ENCODE data around the gene DGCR6.
"Not testable (repeated sequence)": the region's sequence is repeated elsewhere in the genome, so short reads cannot be mapped to it uniquely, and the experiment has no call there.

The DGCR6 gene

GRCh38 chr22:18905540-18906409, at the start of gene DGCR6:
TSS of gene DGCR6 (plus strand) at chr22:18906320. CDS start at chr22:18906375, 55 bp downstream.
- DNase-seq (ENCODE audit: low read depth): no peak
- Histone ChIP-seq H3K4me3 (ENCODE audit: low read length) (no peak within 1 kb of the TSS), H3K9me3 (ENCODE audit: control insufficient read depth, low read length) (no peaks in the 10 kb centered on the region), H3K4me1 (ENCODE audit: control insufficient read depth, insufficient read depth, low read length) (no peaks in the 10 kb centered on the region), H3K36me3 (ENCODE audit: control insufficient read depth, insufficient read depth, low read length, severe bottlenecking) (no peaks in the 10 kb centered on the region), H3K9ac (ENCODE audit: low read length) (no peak within 1 kb of the TSS), H3K27me3 (replicated peaks; ENCODE audit: control insufficient read depth, insufficient read depth, low read length) (no peaks in the 10 kb centered on the region)

GRCh38 chr22:18859314-18859713, 46.8 kb upstream of the DGCR6 start:
- H3K4me3 ChIP-seq (ENCODE audit: low read length); H3K36me3 ChIP-seq (ENCODE audit: control insufficient read depth, insufficient read depth, low read length, severe bottlenecking); H3K9me3 ChIP-seq (ENCODE audit: control insufficient read depth, low read length): not testable (repeated sequence)

GRCh38 chr22:18881260-18881659, 24.9 kb upstream of the DGCR6 start:
- H3K27me3 ChIP-seq (replicated peaks; ENCODE audit: control insufficient read depth, insufficient read depth, low read length); H3K4me1 ChIP-seq (ENCODE audit: control insufficient read depth, insufficient read depth, low read length); H3K9me3 ChIP-seq (ENCODE audit: control insufficient read depth, low read length); H3K36me3 ChIP-seq (ENCODE audit: control insufficient read depth, insufficient read depth, low read length, severe bottlenecking); DNase-seq (ENCODE audit: low read depth); H3K4me3 ChIP-seq (ENCODE audit: low read length); H3K9ac ChIP-seq (ENCODE audit: low read length): not testable (repeated sequence)

More at GRCh38 chr22:18859314-18859713, 46.8 kb upstream of the DGCR6 start:
- not testable (repeated sequence) for H3K9ac ChIP-seq (ENCODE audit: low read length); DNase-seq (ENCODE audit: low read depth); H3K4me1 ChIP-seq (ENCODE audit: control insufficient read depth, insufficient read depth, low read length); H3K27me3 ChIP-seq (replicated peaks; ENCODE audit: control insufficient read depth, insufficient read depth, low read length)

GRCh38 chr22:18884465-18884864, 21.7 kb upstream of the DGCR6 start:
- not testable (repeated sequence) for DNase-seq (ENCODE audit: low read depth); H3K9me3 ChIP-seq (ENCODE audit: control insufficient read depth, low read length); H3K4me1 ChIP-seq (ENCODE audit: control insufficient read depth, insufficient read depth, low read length); H3K9ac ChIP-seq (ENCODE audit: low read length); H3K36me3 ChIP-seq (ENCODE audit: control insufficient read depth, insufficient read depth, low read length, severe bottlenecking); H3K4me3 ChIP-seq (ENCODE audit: low read length); H3K27me3 ChIP-seq (replicated peaks; ENCODE audit: control insufficient read depth, insufficient read depth, low read length)

GRCh38 chr22:18888115-18888514, 18.0 kb upstream of the DGCR6 start:
- no peak overlapping the region for H3K9ac ChIP-seq (ENCODE audit: low read length)
- H3K9me3 ChIP-seq (ENCODE audit: control insufficient read depth, low read length): no peaks in the 10 kb centered on the region
- no peak overlapping the region for H3K4me3 ChIP-seq (ENCODE audit: low read length)
- no peaks in the 10 kb centered on the region for H3K4me1 ChIP-seq (ENCODE audit: control insufficient read depth, insufficient read depth, low read length)
- no peaks in the 10 kb centered on the region for H3K36me3 ChIP-seq (ENCODE audit: control insufficient read depth, insufficient read depth, low read length, severe bottlenecking)
- no peak for DNase-seq (ENCODE audit: low read depth)
- H3K27me3 ChIP-seq (replicated peaks; ENCODE audit: control insufficient read depth, insufficient read depth, low read length): no peaks in the 10 kb centered on the region

GRCh38 chr22:18890510-18891192, 15.5 kb upstream of the DGCR6 start:
- not testable (repeated sequence) for H3K36me3 ChIP-seq (ENCODE audit: control insufficient read depth, insufficient read depth, low read length, severe bottlenecking); DNase-seq (ENCODE audit: low read depth); H3K9me3 ChIP-seq (ENCODE audit: control insufficient read depth, low read length); H3K9ac ChIP-seq (ENCODE audit: low read length); H3K27me3 ChIP-seq (replicated peaks; ENCODE audit: control insufficient read depth, insufficient read depth, low read length); H3K4me1 ChIP-seq (ENCODE audit: control insufficient read depth, insufficient read depth, low read length); H3K4me3 ChIP-seq (ENCODE audit: low read length)

- not testable (repeated sequence) for H3K36me3 ChIP-seq (ENCODE audit: control insufficient read depth, insufficient read depth, low read length, severe bottlenecking); DNase-seq (ENCODE audit: low read depth); H3K9ac ChIP-seq (ENCODE audit: low read length); H3K9me3 ChIP-seq (ENCODE audit: control insufficient read depth, low read length); H3K4me1 ChIP-seq (ENCODE audit: control insufficient read depth, insufficient read depth, low read length); H3K4me3 ChIP-seq (ENCODE audit: low read length); H3K27me3 ChIP-seq (replicated peaks; ENCODE audit: control insufficient read depth, insufficient read depth, low read length)
Measured at GRCh38 chr22:18893775-18894174, 12.3 kb upstream of the DGCR6 start.

- H3K4me3 ChIP-seq (ENCODE audit: low read length); DNase-seq (ENCODE audit: low read depth); H3K9ac ChIP-seq (ENCODE audit: low read length); H3K4me1 ChIP-seq (ENCODE audit: control insufficient read depth, insufficient read depth, low read length); H3K36me3 ChIP-seq (ENCODE audit: control insufficient read depth, insufficient read depth, low read length, severe bottlenecking); H3K9me3 ChIP-seq (ENCODE audit: control insufficient read depth, low read length); H3K27me3 ChIP-seq (replicated peaks; ENCODE audit: control insufficient read depth, insufficient read depth, low read length): not testable (repeated sequence)
Measured at GRCh38 chr22:18896037-18896657, 10.0 kb upstream of the DGCR6 start.

GRCh38 chr22:18906410-18906745, 258 bp downstream of the DGCR6 start:
- not testable (repeated sequence) for H3K4me1 ChIP-seq (ENCODE audit: control insufficient read depth, insufficient read depth, low read length); H3K9ac ChIP-seq (ENCODE audit: low read length); DNase-seq (ENCODE audit: low read depth); H3K4me3 ChIP-seq (ENCODE audit: low read length); H3K9me3 ChIP-seq (ENCODE audit: control insufficient read depth, low read length); H3K36me3 ChIP-seq (ENCODE audit: control insufficient read depth, insufficient read depth, low read length, severe bottlenecking); H3K27me3 ChIP-seq (replicated peaks; ENCODE audit: control insufficient read depth, insufficient read depth, low read length)

- DNase-seq (ENCODE audit: low read depth): no peak
- H3K36me3 ChIP-seq (ENCODE audit: control insufficient read depth, insufficient read depth, low read length, severe bottlenecking): no peaks in the 10 kb centered on the region
- H3K4me3 ChIP-seq (ENCODE audit: low read length): no peak overlapping the region
- no peaks in the 10 kb centered on the region for H3K27me3 ChIP-seq (replicated peaks; ENCODE audit: control insufficient read depth, insufficient read depth, low read length)
- H3K9me3 ChIP-seq (ENCODE audit: control insufficient read depth, low read length): no peaks in the 10 kb centered on the region
- no peaks in the 10 kb centered on the region for H3K4me1 ChIP-seq (ENCODE audit: control insufficient read depth, insufficient read depth, low read length)
- H3K9ac ChIP-seq (ENCODE audit: low read length): no peak overlapping the region
Measured at GRCh38 chr22:18906896-18907295, 776 bp downstream of the DGCR6 start.

- no peak for DNase-seq (ENCODE audit: low read depth)
- Histone ChIP-seq H3K4me1 (ENCODE audit: control insufficient read depth, insufficient read depth, low read length) (no peaks in the 10 kb centered on the region), H3K27me3 (replicated peaks; ENCODE audit: control insufficient read depth, insufficient read depth, low read length) (no peaks in the 10 kb centered on the region), H3K36me3 (ENCODE audit: control insufficient read depth, insufficient read depth, low read length, severe bottlenecking) (no peaks in the 10 kb centered on the region), H3K9me3 (ENCODE audit: control insufficient read depth, low read length) (no peaks in the 10 kb centered on the region), H3K4me3 (ENCODE audit: low read length) (no peak overlapping the region), H3K9ac (ENCODE audit: low read length) (no peak overlapping the region)
Measured at GRCh38 chr22:18909556-18909955, 3.4 kb downstream of the DGCR6 start.
